GM23248 (cell line): Measurements from ENCODE around the gene TMED8. TPM values are rescaled to one million over a fixed set of nuclear protein-coding genes. Genes with fewer than 3 reads are reported as not detected.

Source experiments
- DNase-seq: peaks from one replicate; pipeline ENCODE4 v3.0.0-alpha.2; 2015
- H2AFZ ChIP-seq: fragments of 200-600 bp; sonication (generic); 2 replicates; pipeline ENCODE4 v1.6.1; 2016; ENCODE audit warnings: antibody characterized with exemption
- H3F3A ChIP-seq: fragments of 200-600 bp; sonication (generic); 2 replicates; pipeline ENCODE4 v1.6.1; 2016; ENCODE audit warnings: mild to moderate bottlenecking, antibody characterized with exemption, mixed run types; ENCODE audit not compliant: insufficient read depth
- H3K27ac ChIP-seq: fragments of 200-600 bp; sonication (generic); 2 replicates; pipeline ENCODE4 v1.5.1; 2016; ENCODE audit warnings: mild to moderate bottlenecking
- H3K27me3 ChIP-seq: fragments of 200-600 bp; sonication (generic); replicated peaks from 2 replicates; pipeline ENCODE4 v1.6.1; 2016; ENCODE audit warnings: mild to moderate bottlenecking; ENCODE audit not compliant: insufficient read depth
- H3K36me3 ChIP-seq: fragments of 200-600 bp; sonication (generic); 2 replicates; pipeline ENCODE4 v1.6.1; 2016; ENCODE audit warnings: low read depth, mild to moderate bottlenecking
- H3K4me1 ChIP-seq: fragments of 200-600 bp; sonication (generic); 2 replicates; pipeline ENCODE4 v1.6.1; 2016; ENCODE audit warnings: mild to moderate bottlenecking; ENCODE audit not compliant: insufficient read depth
- H3K4me2 ChIP-seq: fragments of 200-600 bp; sonication (generic); one replicate; pipeline ENCODE4 v1.6.1; 2016; ENCODE audit warnings: mild to moderate bottlenecking; ENCODE audit not compliant: unreplicated experiment
- H3K4me3 ChIP-seq: fragments of 200-600 bp; sonication (generic); 2 replicates; pipeline ENCODE4 v1.5.1; 2016; ENCODE audit warnings: mild to moderate bottlenecking
- H3K79me2 ChIP-seq: fragments of 200-600 bp; sonication (generic); 2 replicates; pipeline ENCODE4 v1.6.1; 2016; ENCODE audit warnings: mild to moderate bottlenecking; ENCODE audit not compliant: insufficient read depth
- H3K9ac ChIP-seq: fragments of 200-600 bp; sonication (generic); 2 replicates; pipeline ENCODE4 v1.6.1; 2016; ENCODE audit warnings: mild to moderate bottlenecking
- H3K9me2 ChIP-seq: fragments of 200-600 bp; sonication (generic); 2 replicates; pipeline ENCODE4 v1.6.1; 2016; ENCODE audit warnings: mixed run types, mild to moderate bottlenecking, moderate library complexity; ENCODE audit not compliant: insufficient read depth
- H3K9me3 ChIP-seq: fragments of 200-600 bp; sonication (generic); one replicate; pipeline ENCODE4 v1.6.1; 2017; ENCODE audit warnings: low read depth
- H4K20me1 ChIP-seq: fragments of 200-600 bp; sonication (generic); 2 replicates; pipeline ENCODE4 v1.6.0; 2016; ENCODE audit not compliant: insufficient read depth
- EZH2 ChIP-seq: fragments of 200-600 bp; sonication (generic); IDR thresholded peaks from 2 replicates; pipeline ENCODE4 v1.6.1; 2018; ENCODE audit warnings: antibody characterized with exemption, mild to moderate bottlenecking; ENCODE audit not compliant: insufficient read depth, poor library complexity, severe bottlenecking
- EZH2phosphoT487 ChIP-seq: fragments of 200-600 bp; sonication (generic); IDR thresholded peaks from 2 replicates; pipeline ENCODE4 v1.6.1; 2018; ENCODE audit warnings: antibody characterized with exemption, moderate library complexity, mild to moderate bottlenecking, low read depth; ENCODE audit not compliant: insufficient read depth
- WGBS, 2 experiments: methylation state at CpG; one replicate each; pipeline ENCODE4 v1.1.6; 2015 to 2017; ENCODE audit warnings: low lambda C conversion rate in 2 of 2, low coverage in 1 of 2; ENCODE audit errors: missing lambda C conversion rate in 2 of 2; 5-methylcytosine and 5-hydroxymethylcytosine counted together
- in situ Hi-C: fragments of 300-500 bp; cut with MboI; formaldehyde crosslinking; loops from 2 replicates; pipeline ENCODE4 v1.15.0; 2020
- polyA plus RNA-seq: library from polyadenylated mRNA; unstranded; fragments of >200 nt; fragmentation: Nextera tagmentation; extraction: Ambion mirVana; gene quantifications from 2 replicates; pipeline ENCODE4 v1.2.1, GENCODE V29; 2016
- total RNA-seq: library from RNA; depleted of rRNA; stranded (reverse); fragments of >200 nt; shearing (Covaris generic); gene quantifications from 2 replicates; pipeline ENCODE4 v1.2.3, GENCODE V29; 2014

TMED8 gene
- total and polyA plus RNA-seq, 2 experiments from 2014 or later, result 3.2 to 7.5 TPM

DNA sequence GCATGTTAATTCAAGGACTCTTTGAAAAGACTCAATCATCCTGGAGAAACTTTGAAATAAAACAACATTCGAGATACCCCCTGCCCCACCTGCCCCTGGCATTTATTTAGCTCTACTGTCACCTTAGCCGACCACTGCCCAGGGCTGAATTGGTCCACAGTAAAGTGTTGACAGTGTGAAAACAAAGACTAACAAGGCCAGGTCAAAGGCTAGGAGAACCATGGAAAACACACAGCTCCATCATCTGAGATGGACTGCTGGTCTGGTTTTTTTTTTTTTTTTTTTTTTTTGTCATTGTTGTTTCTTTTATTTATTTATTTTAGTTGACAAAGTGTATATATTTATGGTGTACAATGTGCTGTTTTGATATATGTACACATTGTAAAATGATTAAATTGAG is 30.4 kb downstream of the TMED8 start:
- Histone ChIP-seq H2AFZ (no peak overlapping the region), H4K20me1 (no peaks in the 10 kb centered on the region), H3F3A (no peaks in the 10 kb centered on the region), H3K27me3 (no peaks in the 10 kb centered on the region), H3K9ac (no peak overlapping the region), H3K9me3 (no peaks in the 10 kb centered on the region), H3K4me2 (no peak overlapping the region), H3K4me1 (no peaks in the 10 kb centered on the region), H3K79me2 (no peaks in the 10 kb centered on the region), H3K36me3 (peaks cover 7% of the 10 kb centered on the region; the same call in 1 of the 2 replicates), H3K27ac (no peak overlapping the region), H3K9me2 (no peaks in the 10 kb centered on the region), H3K4me3 (no peak overlapping the region)
- WGBS, 2 experiments, result 76 to 79% methylated on average over 2 of the region's 2 CpGs
- in situ Hi-C loops, result no loop called here
- DNase-seq, result no peak
- no peak for TF ChIP-seq EZH2phosphoT487
- no peak for TF ChIP-seq EZH2

DNA sequence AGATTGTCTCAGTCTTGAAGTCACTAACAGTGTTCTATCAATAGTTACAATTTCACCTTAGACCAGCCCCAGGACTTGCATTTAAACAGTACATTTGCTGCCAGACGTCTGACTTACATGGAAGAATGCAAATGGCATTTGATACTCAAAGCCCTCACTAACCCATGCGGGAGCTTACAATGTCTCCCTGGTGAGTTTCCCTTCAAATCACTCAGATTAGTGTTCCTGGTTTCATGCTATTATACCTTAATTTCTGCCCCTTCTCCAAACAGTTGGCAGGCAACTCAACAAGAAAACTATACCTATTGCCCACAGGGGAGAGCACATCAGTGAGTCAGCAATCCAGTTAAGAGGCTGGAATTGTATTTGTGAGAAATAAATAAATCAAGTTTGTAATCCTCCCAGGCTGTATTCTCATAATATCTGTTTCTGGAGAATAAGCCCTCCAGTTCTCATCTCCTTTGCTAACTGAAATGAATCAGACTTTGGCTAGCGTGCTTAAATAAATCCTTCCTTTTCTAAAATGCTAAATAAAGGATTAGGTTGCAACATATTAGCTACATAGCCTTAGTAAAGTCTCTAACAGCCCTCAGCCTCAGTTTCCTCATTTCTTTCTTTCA is 32.4 kb downstream of the TMED8 start:
- TF ChIP-seq EZH2, result no peak
- TF ChIP-seq EZH2phosphoT487, result no peak
- DNase-seq, result no peak

DNA sequence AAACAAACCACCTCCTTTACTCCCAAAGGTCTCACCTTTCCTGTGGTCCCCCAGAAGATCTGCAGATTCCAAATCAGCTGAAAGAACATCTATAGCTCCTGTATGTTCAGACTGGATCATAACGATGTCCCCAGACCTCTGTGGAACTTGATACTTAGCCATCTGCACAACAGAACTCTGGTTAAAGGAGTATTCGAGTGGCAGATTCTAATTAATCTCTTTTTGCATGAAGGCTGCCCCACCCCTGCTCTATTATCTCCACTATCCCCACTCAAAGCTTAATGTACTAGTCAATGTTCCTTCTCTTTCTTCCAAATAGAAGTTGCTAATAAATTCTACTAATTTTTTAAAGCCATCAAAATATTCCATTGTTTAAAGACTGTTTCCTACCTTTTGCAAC is 33.2 kb downstream of the TMED8 start:
- Histone ChIP-seq H3K4me1 (peaks cover 10% of the 10 kb centered on the region), H3K27me3 (no peaks in the 10 kb centered on the region), H3K4me3 (no peak overlapping the region), H3K9me2 (no peaks in the 10 kb centered on the region), H3K36me3 (no peaks in the 10 kb centered on the region), H2AFZ (no peak overlapping the region), H3K9me3 (no peaks in the 10 kb centered on the region), H3K27ac (no peak overlapping the region), H3K4me2 (no peak overlapping the region), H3K79me2 (no peaks in the 10 kb centered on the region), H3F3A (no peaks in the 10 kb centered on the region), H4K20me1 (no peaks in the 10 kb centered on the region), H3K9ac (no peak overlapping the region)
- WGBS, 2 experiments, result 97 to 98% methylated on average over 2 of the region's 2 CpGs
- no peak for DNase-seq
- TF ChIP-seq EZH2 (no peak), EZH2phosphoT487 (no peak)
- in situ Hi-C loops, result no loop called here

More for the DNA sequence above, 32.4 kb downstream of the TMED8 start:
- H3K36me3 ChIP-seq, result no peaks in the 10 kb centered on the region
- H3K27ac ChIP-seq, result no peak overlapping the region
- no peaks in the 10 kb centered on the region for H3K9me2 ChIP-seq
- in situ Hi-C loops, result no loop called here
- no peak overlapping the region for H3K9ac ChIP-seq
- H3K4me2 ChIP-seq, result no peak overlapping the region
- H2AFZ ChIP-seq, result no peak overlapping the region
- peaks cover 3% of the 10 kb centered on the region; the same call in 1 of the 2 replicates for H3K4me1 ChIP-seq
- WGBS, 2 experiments, result 91 to 93% methylated on average over 3 of the region's 3 CpGs
- no peaks in the 10 kb centered on the region for H4K20me1 ChIP-seq
- no peaks in the 10 kb centered on the region for H3K27me3 ChIP-seq
- no peak overlapping the region for H3K4me3 ChIP-seq
- no peaks in the 10 kb centered on the region for H3K79me2 ChIP-seq
- H3K9me3 ChIP-seq, result no peaks in the 10 kb centered on the region
- no peaks in the 10 kb centered on the region for H3F3A ChIP-seq

DNA sequence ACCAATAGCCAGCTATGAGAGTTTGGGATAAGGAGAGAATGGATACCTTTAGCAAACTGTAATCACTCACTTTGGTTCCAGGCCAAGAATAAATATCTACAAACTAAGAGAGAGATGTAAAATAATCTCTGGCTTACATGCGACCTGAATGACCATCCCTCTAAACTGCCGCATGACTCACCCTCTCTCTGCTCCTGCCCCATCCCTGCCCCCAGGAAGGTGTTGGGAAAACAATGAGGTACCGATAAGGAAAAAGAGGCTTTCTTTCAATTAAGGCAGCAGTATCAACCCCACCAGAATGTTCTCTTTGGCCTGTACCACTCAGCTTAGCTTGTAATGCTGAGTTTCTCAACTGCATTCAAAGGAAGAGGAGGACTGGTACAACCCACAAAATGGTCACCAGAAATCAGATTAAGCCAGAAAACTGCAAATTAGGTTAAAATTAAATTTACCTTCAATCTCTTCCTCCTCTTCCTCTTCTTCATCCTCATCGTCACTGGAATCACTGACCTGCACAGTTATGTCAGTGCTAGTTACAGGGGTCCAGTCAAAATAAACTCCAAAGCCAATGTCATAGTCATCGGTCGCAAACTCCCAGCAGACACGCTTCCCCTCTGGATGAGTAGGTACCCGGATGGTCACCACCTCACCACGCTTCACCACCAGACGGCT is 34.0 kb downstream of the TMED8 start:
- 97% methylated on average over 10 of the region's 10 CpGs for WGBS, 2 experiments
- H3K9ac ChIP-seq, result no peak overlapping the region
- H3K9me3 ChIP-seq, result no peaks in the 10 kb centered on the region
- no peak overlapping the region for H2AFZ ChIP-seq
- peaks cover 11% of the 10 kb centered on the region for H3K4me1 ChIP-seq
- H3K27ac ChIP-seq, result no peak overlapping the region
- no peak for DNase-seq
- no peaks in the 10 kb centered on the region for H4K20me1 ChIP-seq
- no peaks in the 10 kb centered on the region for H3F3A ChIP-seq
- H3K27me3 ChIP-seq, result no peaks in the 10 kb centered on the region
- no peak overlapping the region for H3K4me2 ChIP-seq
- in situ Hi-C loops, result no loop called here
- no peaks in the 10 kb centered on the region for H3K79me2 ChIP-seq
- no peak overlapping the region for H3K4me3 ChIP-seq
- TF ChIP-seq EZH2 (no peak), EZH2phosphoT487 (no peak)
- no peaks in the 10 kb centered on the region for H3K9me2 ChIP-seq
- H3K36me3 ChIP-seq, result no peaks in the 10 kb centered on the region
